SK-N-SH (cell line): ENCODE data around the gene TRNP1. TPM values are rescaled to one million over a fixed set of nuclear protein-coding genes. Genes with fewer than 3 reads are reported as not detected.

Experiments used
- CTCF ChIA-PET: fragments of 300-600, 350-600 bp; formaldehyde crosslinking; extraction: SDS; loops from one replicate; lab custom pipeline; 2021; lab: Yijun Ruan, JAX
- POLR2A ChIA-PET: fragments of 350-600 bp; sonication (Branson Sonifier 250); formaldehyde crosslinking; extraction: SDS; loops from one replicate; lab custom pipeline; 2020; ENCODE audit warnings: antibody characterized with exemption, inconsistent platforms; lab: Yijun Ruan, JAX
- DNase-seq: peaks from one replicate; pipeline ENCODE4 v3.0.0; 2012
- H2AFZ ChIP-seq: fragments of 200-600 bp; sonication (generic); 2 replicates; pipeline ENCODE4 v1.8.1; 2016; ENCODE audit warnings: antibody characterized with exemption, mild to moderate bottlenecking, low read depth
- H3F3A ChIP-seq: fragments of 200-600 bp; sonication (generic); replicated peaks from 2 replicates; pipeline ENCODE3; 2016; ENCODE audit warnings: antibody characterized with exemption, mild to moderate bottlenecking; ENCODE audit not compliant: insufficient read depth
- H3K27ac ChIP-seq, 2 experiments: fragments of 200-500 bp in 1 of 2; fragments of 200-600 bp in 1 of 2; sonication (Bioruptor generic) in 1 of 2; sonication (generic), shearing (Covaris generic) in 1 of 2; 2 replicates each; pipeline versions ENCODE4 v1.5.1 to v1.6.1; 2014 to 2016; ENCODE audit warnings: low read depth in 2 of 2, inconsistent platforms in 1 of 2, low read length in 1 of 2, mild to moderate bottlenecking in 1 of 2, mixed read lengths in 1 of 2
- H3K27me3 ChIP-seq: fragments of 200-600 bp; sonication (generic), shearing (Covaris generic); 2 replicates; pipeline ENCODE4 v1.6.1; 2016; ENCODE audit warnings: mixed run types; ENCODE audit not compliant: insufficient read depth
- H3K36me3 ChIP-seq, 2 experiments: fragments of 200-500 bp in 1 of 2; fragments of 200-600 bp in 1 of 2; sonication (Bioruptor generic) in 1 of 2; sonication (generic) in 1 of 2; replicated peaks in 1 of 2; 2 replicates each; pipeline versions ENCODE3 to v1.5.1; 2014 to 2016; ENCODE audit warnings: low read length in 1 of 2, mild to moderate bottlenecking in 1 of 2; ENCODE audit not compliant: insufficient read depth in 2 of 2, control insufficient read depth in 1 of 2
- H3K4me1 ChIP-seq, 2 experiments: fragments of 200-500 bp in 1 of 2; fragments of 200-600 bp in 1 of 2; sonication (Bioruptor generic) in 1 of 2; sonication (generic), shearing (Covaris generic) in 1 of 2; 2 replicates each; pipeline versions ENCODE4 v1.5.1 to v1.6.1; 2014 to 2016; ENCODE audit warnings: low read depth in 1 of 2, low read length in 1 of 2, mixed run types in 1 of 2; ENCODE audit not compliant: insufficient read depth in 2 of 2, control insufficient read depth in 1 of 2
- H3K4me2 ChIP-seq: fragments of 200-600 bp; sonication (generic), shearing (Covaris generic); 2 replicates; pipeline ENCODE4 v1.6.1; 2017; ENCODE audit warnings: mixed run types
- H3K4me3 ChIP-seq, 2 experiments: fragments of 200-500 bp in 1 of 2; fragments of 200-600 bp in 1 of 2; sonication (Bioruptor generic) in 1 of 2; sonication (generic), shearing (Covaris generic) in 1 of 2; 2 replicates each; pipeline versions ENCODE4 v1.5.1 to v1.8.1; 2014 to 2016; ENCODE audit warnings: low read depth in 2 of 2, inconsistent platforms in 1 of 2, low read length in 1 of 2, mild to moderate bottlenecking in 1 of 2, mixed read lengths in 1 of 2, moderate library complexity in 1 of 2
- H3K79me2 ChIP-seq: fragments of 200-600 bp; sonication (generic); 2 replicates; pipeline ENCODE4 v1.8.1; 2017; ENCODE audit warnings: mild to moderate bottlenecking; ENCODE audit not compliant: insufficient read depth
- H3K9ac ChIP-seq: fragments of 200-600 bp; sonication (generic); 2 replicates; pipeline ENCODE4 v1.6.1; 2017; ENCODE audit warnings: mixed run types
- H3K9me2 ChIP-seq: fragments of 200-600 bp; sonication (generic); 2 replicates; pipeline ENCODE4 v1.6.1; 2017; ENCODE audit warnings: mixed run types
- H3K9me3 ChIP-seq: fragments of 200-600 bp; sonication (generic); 2 replicates; pipeline ENCODE4 v1.6.1; 2017; ENCODE audit warnings: mixed run types, mild to moderate bottlenecking, moderate library complexity
- H4K20me1 ChIP-seq: fragments of 200-600 bp; sonication (generic); 2 replicates; pipeline ENCODE4 v1.6.1; 2017; ENCODE audit warnings: mild to moderate bottlenecking, mixed run types; ENCODE audit not compliant: insufficient read depth
- CHD2 ChIP-seq: fragments of 150-350 bp; IDR thresholded peaks from 2 replicates; pipeline ENCODE4 v1.6.1; 2018; ENCODE audit warnings: low read length; ENCODE audit not compliant: partially characterized antibody
- EZH2phosphoT487 ChIP-seq: fragments of 200-600 bp; sonication (generic); IDR thresholded peaks from 2 replicates; pipeline ENCODE4 v1.6.1; 2017; ENCODE audit warnings: low read depth, mixed run types, mild to moderate bottlenecking, antibody characterized with exemption, moderate library complexity, borderline replicate concordance
- FOSL2 ChIP-seq: IDR thresholded peaks from 2 replicates; pipeline ENCODE4 v1.4.0; 2012; ENCODE audit warnings: low read depth, mild to moderate bottlenecking, moderate library complexity, borderline replicate concordance
- FOXJ3 ChIP-seq: sonication (generic); formaldehyde crosslinking; IDR thresholded peaks from 2 replicates; pipeline ENCODE4 v1.5.1; 2020; ENCODE audit warnings: mild to moderate bottlenecking, missing genetic modification reagents
- GABPA ChIP-seq: IDR thresholded peaks from 2 replicates; pipeline ENCODE4 v1.4.0; 2012; ENCODE audit warnings: low read depth, mild to moderate bottlenecking
- GATA2 ChIP-seq: sonication (generic); formaldehyde crosslinking; IDR thresholded peaks from 2 replicates; pipeline ENCODE4 v1.5.0; 2020; ENCODE audit warnings: mild to moderate bottlenecking, missing genetic modification reagents
- MEF2A ChIP-seq: IDR thresholded peaks from 2 replicates; pipeline ENCODE4 v1.4.0; 2012; ENCODE audit warnings: low read depth, borderline replicate concordance
- NFIC ChIP-seq: IDR thresholded peaks from 2 replicates; pipeline ENCODE4 v1.4.0; 2012; ENCODE audit warnings: borderline replicate concordance
- NRF1 ChIP-seq: IDR thresholded peaks from 2 replicates; pipeline ENCODE4 v1.6.1; 2012; ENCODE audit warnings: low read depth, mild to moderate bottlenecking, low read length
- POLR2AphosphoS5 ChIP-seq: IDR thresholded peaks from 2 replicates; pipeline ENCODE4 v1.6.1; 2012; ENCODE audit warnings: low read depth, low read length
- RAD21 ChIP-seq: IDR thresholded peaks from 2 replicates; pipeline ENCODE4 v1.6.1; 2012; ENCODE audit warnings: mild to moderate bottlenecking, low read length
- RCOR1 ChIP-seq: fragments of 150-350 bp; IDR thresholded peaks from 2 replicates; pipeline ENCODE4 v1.6.1; 2017; ENCODE audit warnings: antibody characterized with exemption, low read length
- RFX5 ChIP-seq: IDR thresholded peaks from 2 replicates; pipeline ENCODE4 v1.6.1; 2012; ENCODE audit warnings: mild to moderate bottlenecking, improper control_type of control experiment, low read length
- RXRA ChIP-seq: IDR thresholded peaks from 2 replicates; pipeline ENCODE4 v1.4.0; 2012; ENCODE audit warnings: low read depth, mild to moderate bottlenecking, borderline replicate concordance
- TAF1 ChIP-seq: IDR thresholded peaks from 2 replicates; pipeline ENCODE4 v1.6.1; 2012; ENCODE audit warnings: low read depth, mild to moderate bottlenecking, low read length, moderate library complexity, borderline replicate concordance
- YY1 ChIP-seq: IDR thresholded peaks from 2 replicates; pipeline ENCODE4 v1.4.0; 2012; ENCODE audit warnings: low read depth, mild to moderate bottlenecking
- WGBS: methylation state at CpG from one replicate; pipeline ENCODE4 v1.1.6; 2017; ENCODE audit warnings: low lambda C conversion rate; 5-methylcytosine and 5-hydroxymethylcytosine counted together
- polyA plus RNA-seq, 3 experiments: library from polyadenylated mRNA; depleted of rRNA; stranded (reverse); fragments of >200 nt; gene quantifications; 2 replicates each; pipeline ENCODE4 v1.2.3, GENCODE V29; 2012
- TF ChIP-seq, protein P1 (sequence below): IDR thresholded peaks from 2 replicates; pipeline ENCODE4 v1.4.0; 2012; ENCODE audit warnings: low read depth
- TF ChIP-seq, protein P2 (sequence below): fragments of 150-350 bp; IDR thresholded peaks from 2 replicates; pipeline ENCODE4 v1.6.1; 2016; ENCODE audit warnings: mild to moderate bottlenecking, low read depth, low read length
- TF ChIP-seq, protein P3 (sequence below): fragments of 150-350 bp; IDR thresholded peaks from 2 replicates; pipeline ENCODE4 v1.6.1; 2017; ENCODE audit warnings: antibody characterized with exemption, low read length, low read depth, borderline replicate concordance
- TF ChIP-seq, protein P4 (sequence below): IDR thresholded peaks from 2 replicates; pipeline ENCODE4; 2012
- TF ChIP-seq, protein P5 (sequence below): IDR thresholded peaks from 2 replicates; pipeline ENCODE4 v1.4.0; 2012; ENCODE audit warnings: low read depth, borderline replicate concordance

Gene TRNP1
- polyA plus RNA-seq, 1 of the 3 experiments (the other 2 are of a cell fraction) = 8.8 TPM

DNA sequence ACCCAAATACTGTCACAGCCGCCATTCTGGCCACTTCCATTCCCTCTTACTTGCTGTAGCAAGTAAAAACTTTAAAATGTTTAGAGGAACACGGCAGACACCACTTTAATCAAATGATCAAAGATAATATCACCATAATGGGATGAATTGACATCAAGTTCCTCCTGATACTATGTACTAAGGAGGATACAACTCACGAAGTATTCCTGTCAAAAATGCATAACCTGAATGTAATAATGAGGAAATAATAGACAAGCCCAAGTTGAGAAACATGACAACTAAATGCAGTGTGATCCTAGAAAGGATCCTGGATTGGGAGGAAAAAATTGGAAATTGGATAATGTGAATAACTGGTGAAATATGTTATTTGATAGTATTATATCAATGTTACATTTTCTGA is 37.2 kb upstream of the TRNP1 start:
- H3K9me2 ChIP-seq = no peaks in the 10 kb centered on the region
- H3K79me2 ChIP-seq = no peaks in the 10 kb centered on the region
- DNase-seq = no peak
- no peak overlapping the region for H3K9ac ChIP-seq
- CTCF ChIA-PET = no interaction called here
- peaks cover 3% of the 10 kb centered on the region for H3F3A ChIP-seq
- no peaks in the 10 kb centered on the region for H3K9me3 ChIP-seq
- POLR2A ChIA-PET = no interaction called here
- no peak overlapping the region for H2AFZ ChIP-seq
- H3K36me3 ChIP-seq = no peaks in the 10 kb centered on the region
- no peak overlapping the region for H3K27ac ChIP-seq
- H3K4me2 ChIP-seq = no peak overlapping the region
- H3K4me3 ChIP-seq = no peak overlapping the region
- no peak for TF ChIP-seq GABPA
- TF ChIP-seq MEF2A = no peak
- no peak for TF ChIP-seq NRF1
- no peak for TF ChIP-seq RCOR1
- no peak for TF ChIP-seq TAF1
- TF ChIP-seq, protein P1, sequence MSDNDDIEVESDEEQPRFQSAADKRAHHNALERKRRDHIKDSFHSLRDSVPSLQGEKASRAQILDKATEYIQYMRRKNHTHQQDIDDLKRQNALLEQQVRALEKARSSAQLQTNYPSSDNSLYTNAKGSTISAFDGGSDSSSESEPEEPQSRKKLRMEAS = no peak
- TF ChIP-seq, protein P2, sequence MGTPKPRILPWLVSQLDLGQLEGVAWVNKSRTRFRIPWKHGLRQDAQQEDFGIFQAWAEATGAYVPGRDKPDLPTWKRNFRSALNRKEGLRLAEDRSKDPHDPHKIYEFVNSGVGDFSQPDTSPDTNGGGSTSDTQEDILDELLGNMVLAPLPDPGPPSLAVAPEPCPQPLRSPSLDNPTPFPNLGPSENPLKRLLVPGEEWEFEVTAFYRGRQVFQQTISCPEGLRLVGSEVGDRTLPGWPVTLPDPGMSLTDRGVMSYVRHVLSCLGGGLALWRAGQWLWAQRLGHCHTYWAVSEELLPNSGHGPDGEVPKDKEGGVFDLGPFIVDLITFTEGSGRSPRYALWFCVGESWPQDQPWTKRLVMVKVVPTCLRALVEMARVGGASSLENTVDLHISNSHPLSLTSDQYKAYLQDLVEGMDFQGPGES = no peak
- no peak for TF ChIP-seq EZH2phosphoT487
- TF ChIP-seq RAD21 = no peak
- no peak for TF ChIP-seq POLR2AphosphoS5
- no peak for TF ChIP-seq GATA2 (CRISPR knock-in tag)
- TF ChIP-seq, protein P3, sequence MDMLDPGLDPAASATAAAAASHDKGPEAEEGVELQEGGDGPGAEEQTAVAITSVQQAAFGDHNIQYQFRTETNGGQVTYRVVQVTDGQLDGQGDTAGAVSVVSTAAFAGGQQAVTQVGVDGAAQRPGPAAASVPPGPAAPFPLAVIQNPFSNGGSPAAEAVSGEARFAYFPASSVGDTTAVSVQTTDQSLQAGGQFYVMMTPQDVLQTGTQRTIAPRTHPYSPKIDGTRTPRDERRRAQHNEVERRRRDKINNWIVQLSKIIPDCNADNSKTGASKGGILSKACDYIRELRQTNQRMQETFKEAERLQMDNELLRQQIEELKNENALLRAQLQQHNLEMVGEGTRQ = no peak
- TF ChIP-seq, protein P4, sequence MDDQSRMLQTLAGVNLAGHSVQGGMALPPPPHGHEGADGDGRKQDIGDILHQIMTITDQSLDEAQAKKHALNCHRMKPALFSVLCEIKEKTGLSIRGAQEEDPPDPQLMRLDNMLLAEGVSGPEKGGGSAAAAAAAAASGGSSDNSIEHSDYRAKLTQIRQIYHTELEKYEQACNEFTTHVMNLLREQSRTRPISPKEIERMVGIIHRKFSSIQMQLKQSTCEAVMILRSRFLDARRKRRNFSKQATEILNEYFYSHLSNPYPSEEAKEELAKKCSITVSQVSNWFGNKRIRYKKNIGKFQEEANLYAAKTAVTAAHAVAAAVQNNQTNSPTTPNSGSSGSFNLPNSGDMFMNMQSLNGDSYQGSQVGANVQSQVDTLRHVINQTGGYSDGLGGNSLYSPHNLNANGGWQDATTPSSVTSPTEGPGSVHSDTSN = no peak
- no peak for TF ChIP-seq NFIC
- H4K20me1 ChIP-seq = no peaks in the 10 kb centered on the region
- peaks cover 34% of the 10 kb centered on the region for H3K27me3 ChIP-seq
- peaks cover 0 to 3% of the 10 kb centered on the region in 2 experiments; a peak in 1 of 4 replicates for H3K4me1 ChIP-seq
- 4% methylated on average over 3 of the region's 3 CpGs for WGBS

DNA sequence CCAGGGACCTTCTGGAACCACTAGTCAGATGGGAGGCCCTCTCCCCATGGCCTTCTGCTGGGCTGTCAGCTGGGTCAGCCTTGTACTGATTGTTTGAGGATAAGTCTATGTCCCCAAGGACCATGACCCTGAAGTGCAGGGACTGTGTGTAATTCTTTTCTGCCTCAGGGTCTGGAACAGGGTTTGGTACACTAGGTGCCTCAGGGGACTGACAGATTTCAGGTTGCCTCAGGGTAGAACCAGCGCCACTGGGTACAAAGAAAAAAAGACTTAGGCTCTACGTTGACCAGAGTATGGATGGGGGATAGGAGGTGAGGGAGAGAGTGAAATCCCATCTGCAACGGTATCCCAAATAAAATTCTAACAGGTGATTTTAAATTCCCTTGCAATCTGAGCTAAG is 36.2 kb upstream of the TRNP1 start:
- no peak for DNase-seq
- TF ChIP-seq GATA2 (CRISPR knock-in tag) = no peak
- no peak for TF ChIP-seq CHD2
- TF ChIP-seq FOXJ3 (CRISPR knock-in tag) = no peak
- TF ChIP-seq EZH2phosphoT487 = no peak
- TF ChIP-seq POLR2AphosphoS5 = no peak
- TF ChIP-seq, protein P5, sequence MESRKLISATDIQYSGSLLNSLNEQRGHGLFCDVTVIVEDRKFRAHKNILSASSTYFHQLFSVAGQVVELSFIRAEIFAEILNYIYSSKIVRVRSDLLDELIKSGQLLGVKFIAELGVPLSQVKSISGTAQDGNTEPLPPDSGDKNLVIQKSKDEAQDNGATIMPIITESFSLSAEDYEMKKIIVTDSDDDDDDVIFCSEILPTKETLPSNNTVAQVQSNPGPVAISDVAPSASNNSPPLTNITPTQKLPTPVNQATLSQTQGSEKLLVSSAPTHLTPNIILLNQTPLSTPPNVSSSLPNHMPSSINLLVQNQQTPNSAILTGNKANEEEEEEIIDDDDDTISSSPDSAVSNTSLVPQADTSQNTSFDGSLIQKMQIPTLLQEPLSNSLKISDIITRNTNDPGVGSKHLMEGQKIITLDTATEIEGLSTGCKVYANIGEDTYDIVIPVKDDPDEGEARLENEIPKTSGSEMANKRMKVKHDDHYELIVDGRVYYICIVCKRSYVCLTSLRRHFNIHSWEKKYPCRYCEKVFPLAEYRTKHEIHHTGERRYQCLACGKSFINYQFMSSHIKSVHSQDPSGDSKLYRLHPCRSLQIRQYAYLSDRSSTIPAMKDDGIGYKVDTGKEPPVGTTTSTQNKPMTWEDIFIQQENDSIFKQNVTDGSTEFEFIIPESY = no peak
- TF ChIP-seq FOSL2 = no peak
- TF ChIP-seq RXRA = no peak
- TF ChIP-seq YY1 = no peak
- no peak for TF ChIP-seq MEF2A
- TF ChIP-seq, protein P3 = no peak
- no peak for TF ChIP-seq RFX5

More for the DNA sequence above, 36.2 kb upstream of the TRNP1 start:
- no peak overlapping the region for H3K4me3 ChIP-seq
- ChIA-PET POLR2A (no interaction called here), CTCF (interaction anchor here (1.3 kb wide), 1 partner anchor 41 kb away, joined by 3 read pairs; no protein-coding TSS in a partner anchor)
- H4K20me1 ChIP-seq = no peaks in the 10 kb centered on the region
- H3K9ac ChIP-seq = no peak overlapping the region
- WGBS = 35% methylated on average over 3 of the region's 3 CpGs
- peaks cover 3 to 7% of the 10 kb centered on the region in 2 experiments; a peak in 1 of 4 replicates for H3K4me1 ChIP-seq
- H3K27me3 ChIP-seq = peaks cover 34% of the 10 kb centered on the region
- no peak overlapping the region for H2AFZ ChIP-seq
- H3K9me2 ChIP-seq = no peaks in the 10 kb centered on the region
- H3K9me3 ChIP-seq = no peaks in the 10 kb centered on the region
- no peak overlapping the region for H3K4me2 ChIP-seq
- H3K27ac ChIP-seq = no peak overlapping the region
- H3F3A ChIP-seq = peaks cover 12% of the 10 kb centered on the region
- H3K79me2 ChIP-seq = no peaks in the 10 kb centered on the region
- H3K36me3 ChIP-seq = no peaks in the 10 kb centered on the region
